T1000 (cell line): Measurements from ENCODE around the gene HEATR5A.
"Not testable (repeated sequence)": the region's sequence is repeated elsewhere in the genome, so short reads cannot be mapped to it uniquely, and the experiment has no call there.

ENCODE experiments used
- DNase-seq: peaks from one replicate; lab custom pipeline; 2025; ENCODE audit warnings: mixed read lengths; lab: John Stamatoyannopoulos, UW

HEATR5A gene

GRCh38 chr14:31420319-31421111 lies at the start of gene HEATR5A:
Gene HEATR5A, minus strand, starts transcription at chr14:31420550. Its CDS starts 17,575 bp downstream, at chr14:31402975.
- peak; percentile 94 for DNase-seq

- no peak for DNase-seq
Observed at GRCh38 chr14:31466554-31466953, 46.2 kb upstream of the HEATR5A start.

GRCh38 chr14:31465111-31465510 lies 44.8 kb upstream of the HEATR5A start:
- DNase-seq = no peak

- not testable (repeated sequence) for DNase-seq
Observed at GRCh38 chr14:31462450-31462849, 42.1 kb upstream of the HEATR5A start.

- DNase-seq = no peak
Observed at GRCh38 chr14:31461545-31461944, 41.2 kb upstream of the HEATR5A start.

GRCh38 chr14:31457665-31458659 lies 37.6 kb upstream of the HEATR5A start:
- DNase-seq = no peak

GRCh38 chr14:31456841-31457664 lies 36.7 kb upstream of the HEATR5A start, which contains the start of gene DTD2:
Gene DTD2, minus strand, starts transcription at chr14:31457506. Its CDS starts 113 bp downstream, at chr14:31457393.
- DNase-seq = peak; percentile 86

- no peak for DNase-seq
Observed at GRCh38 chr14:31449971-31450610, 29.7 kb upstream of the HEATR5A start.

- DNase-seq = no peak
Observed at GRCh38 chr14:31449136-31449535, 28.8 kb upstream of the HEATR5A start.

GRCh38 chr14:31445703-31446102 lies 25.4 kb upstream of the HEATR5A start:
- no peak for DNase-seq

GRCh38 chr14:31442284-31442683 lies 21.9 kb upstream of the HEATR5A start:
- DNase-seq = no peak

GRCh38 chr14:31441273-31442111 lies 21.1 kb upstream of the HEATR5A start:
- DNase-seq = no peak

GRCh38 chr14:31440280-31440679 lies 19.9 kb upstream of the HEATR5A start:
- no peak for DNase-seq

- DNase-seq = no peak
Observed at GRCh38 chr14:31439561-31439960, 19.2 kb upstream of the HEATR5A start.

- DNase-seq = not testable (repeated sequence)
Observed at GRCh38 chr14:31437045-31437691, 16.8 kb upstream of the HEATR5A start.

GRCh38 chr14:31435276-31435675 lies 14.9 kb upstream of the HEATR5A start:
- no peak for DNase-seq

GRCh38 chr14:31430634-31431264 lies 10.4 kb upstream of the HEATR5A start:
- DNase-seq = no peak

GRCh38 chr14:31429791-31430190 lies 9.4 kb upstream of the HEATR5A start:
- no peak for DNase-seq

- DNase-seq = no peak
Observed at GRCh38 chr14:31428011-31428410, 7.7 kb upstream of the HEATR5A start.
